PC-9 (cell line): Measurements from ENCODE around the gene ALDH2. TPM values are rescaled to one million over a fixed set of nuclear protein-coding genes. Genes with fewer than 3 reads are reported as not detected.

ENCODE experiments used
- BruUV-seq: library from RNA; stranded (reverse); fragments of 400-500 nt; replicated peaks from 2 replicates; lab custom pipeline; 2021; lab: Mats Ljungman, UMichigan
- CTCF ChIA-PET: fragments of 300-600 bp; sonication (Branson Sonifier 250); formaldehyde crosslinking; loops from one replicate; lab custom pipeline; 2022; ENCODE audit warnings: antibody characterized with exemption; lab: Charles Lee
- POLR2A ChIA-PET: fragments of 300-600 bp; sonication (Branson Sonifier 250); formaldehyde crosslinking; loops from one replicate; lab custom pipeline; 2022; ENCODE audit warnings: antibody characterized with exemption; ENCODE audit not compliant: unreplicated experiment; lab: Charles Lee
- DNase-seq, 2 experiments: peaks; one replicate each; pipeline versions ENCODE4 v3.0.0 to v3.0.0-alpha.2; 2015 to 2022; ENCODE audit warnings: mixed read lengths in 1 of 2
- H2AFZ ChIP-seq: fragments of 200-600 bp; sonication (generic); 2 replicates; pipeline ENCODE4 v1.8.1; 2017; ENCODE audit warnings: antibody characterized with exemption
- H3F3A ChIP-seq: fragments of 200-600 bp; sonication (generic); 2 replicates; pipeline ENCODE4 v1.8.1; 2017; ENCODE audit warnings: antibody characterized with exemption, mild to moderate bottlenecking, low read depth; ENCODE audit not compliant: insufficient read depth
- H3K27ac ChIP-seq: fragments of 200-600 bp; sonication (generic); 2 replicates; pipeline ENCODE4 v1.6.1; 2016; ENCODE audit warnings: mixed run types
- H3K27me3 ChIP-seq: fragments of 200-600 bp; sonication (generic); 2 replicates; pipeline ENCODE4 v1.6.1; 2016; ENCODE audit warnings: low read depth, mixed run types; ENCODE audit not compliant: insufficient read depth
- H3K36me3 ChIP-seq: fragments of 200-600 bp; sonication (generic); 2 replicates; pipeline ENCODE4 v1.6.1; 2016; ENCODE audit warnings: low read depth, mixed run types
- H3K4me1 ChIP-seq: fragments of 200-600 bp; sonication (generic); replicated peaks from 2 replicates; pipeline ENCODE4 v1.6.1; 2016; ENCODE audit warnings: mixed run types; ENCODE audit not compliant: insufficient read depth
- H3K4me2 ChIP-seq: fragments of 200-600 bp; sonication (generic); 2 replicates; pipeline ENCODE4 v1.6.1; 2017; ENCODE audit warnings: mixed run types
- H3K4me3 ChIP-seq: fragments of 200-600 bp; sonication (generic); 2 replicates; pipeline ENCODE4 v1.6.1; 2016; ENCODE audit warnings: mixed run types
- H3K79me2 ChIP-seq: fragments of 200-600 bp; sonication (generic); 2 replicates; pipeline ENCODE4 v1.6.1; 2017; ENCODE audit warnings: low read depth, mixed run types
- H3K9me2 ChIP-seq: fragments of 200-600 bp; sonication (generic); 2 replicates; pipeline ENCODE4 v1.8.1; 2017; ENCODE audit warnings: mild to moderate bottlenecking; ENCODE audit not compliant: insufficient read depth
- H3K9me3 ChIP-seq: fragments of 200-600 bp; sonication (generic); 2 replicates; pipeline ENCODE4 v1.8.1; 2016; ENCODE audit warnings: low read depth; ENCODE audit not compliant: insufficient read depth
- H4K20me1 ChIP-seq: fragments of 200-600 bp; sonication (generic); 2 replicates; pipeline ENCODE4 v1.8.1; 2017; ENCODE audit not compliant: insufficient read depth
- EZH2 ChIP-seq: fragments of 200-600 bp; sonication (generic); IDR thresholded peaks from 2 replicates; pipeline ENCODE4 v1.8.0; 2017; ENCODE audit warnings: antibody characterized with exemption, low read depth
- intact Hi-C: fragments of 100-400 bp; cut with micrococcal nuclease; formaldehyde crosslinking; loops from one replicate; pipeline ENCODE4 v1.10.0; 2022; ENCODE audit not compliant: unreplicated experiment
- total RNA-seq: library from RNA; stranded (reverse); gene quantifications from 2 replicates; pipeline ENCODE4 v1.2.3, GENCODE V29; 2021
- TF ChIP-seq, protein P1 (sequence below): fragments of 200-600 bp; sonication (generic); conservative IDR thresholded peaks from 2 replicates; pipeline ENCODE4 v1.6.1; 2017; ENCODE audit warnings: mixed run types, antibody characterized with exemption, mild to moderate bottlenecking, moderate library complexity

Gene ALDH2
- total RNA-seq, 1 experiment from 2014 or later, result 38.9 TPM

GRCh38 chr12:111754671-111755070, 12.1 kb upstream of the ALDH2 start:
- H3K36me3 ChIP-seq, result 0 out of 2 replicates have a peak, but pooled peaks cover 5% of the 10 kb centered on the region
- intact Hi-C loops, result no loop called here
- no peak overlapping the region for H3K4me2 ChIP-seq
- no peaks in the 10 kb centered on the region for H3K9me3 ChIP-seq
- POLR2A ChIA-PET, result no interaction called here
- BruUV-seq, result no TSS peak
- CTCF ChIA-PET, result interaction anchor here (0.6 to 2.4 kb wide), 2 partner anchors 58 to 696 kb away, joined by 3 to 10 read pairs; no protein-coding TSS in a partner anchor
- no peaks in the 10 kb centered on the region for H3K79me2 ChIP-seq
- H3K27me3 ChIP-seq, result no peaks in the 10 kb centered on the region
- no peak overlapping the region for H3K27ac ChIP-seq
- no peaks in the 10 kb centered on the region for H3K4me1 ChIP-seq
- no peaks in the 10 kb centered on the region for H3K9me2 ChIP-seq
- no peak for DNase-seq
- no peak overlapping the region for H3K4me3 ChIP-seq
- no peaks in the 10 kb centered on the region for H3F3A ChIP-seq
- H2AFZ ChIP-seq, result no peak overlapping the region
- TF ChIP-seq, protein P1, sequence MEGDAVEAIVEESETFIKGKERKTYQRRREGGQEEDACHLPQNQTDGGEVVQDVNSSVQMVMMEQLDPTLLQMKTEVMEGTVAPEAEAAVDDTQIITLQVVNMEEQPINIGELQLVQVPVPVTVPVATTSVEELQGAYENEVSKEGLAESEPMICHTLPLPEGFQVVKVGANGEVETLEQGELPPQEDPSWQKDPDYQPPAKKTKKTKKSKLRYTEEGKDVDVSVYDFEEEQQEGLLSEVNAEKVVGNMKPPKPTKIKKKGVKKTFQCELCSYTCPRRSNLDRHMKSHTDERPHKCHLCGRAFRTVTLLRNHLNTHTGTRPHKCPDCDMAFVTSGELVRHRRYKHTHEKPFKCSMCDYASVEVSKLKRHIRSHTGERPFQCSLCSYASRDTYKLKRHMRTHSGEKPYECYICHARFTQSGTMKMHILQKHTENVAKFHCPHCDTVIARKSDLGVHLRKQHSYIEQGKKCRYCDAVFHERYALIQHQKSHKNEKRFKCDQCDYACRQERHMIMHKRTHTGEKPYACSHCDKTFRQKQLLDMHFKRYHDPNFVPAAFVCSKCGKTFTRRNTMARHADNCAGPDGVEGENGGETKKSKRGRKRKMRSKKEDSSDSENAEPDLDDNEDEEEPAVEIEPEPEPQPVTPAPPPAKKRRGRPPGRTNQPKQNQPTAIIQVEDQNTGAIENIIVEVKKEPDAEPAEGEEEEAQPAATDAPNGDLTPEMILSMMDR, result no peak
- no peak for TF ChIP-seq EZH2
- no peaks in the 10 kb centered on the region for H4K20me1 ChIP-seq

GRCh38 chr12:111756196-111756595, 10.5 kb upstream of the ALDH2 start:
- Histone ChIP-seq H3K36me3 (no peaks in the 10 kb centered on the region), H3F3A (no peaks in the 10 kb centered on the region), H3K9me3 (no peaks in the 10 kb centered on the region), H3K27ac (no peak overlapping the region), H2AFZ (no peak overlapping the region), H3K4me2 (no peak overlapping the region), H4K20me1 (no peaks in the 10 kb centered on the region), H3K4me1 (no peaks in the 10 kb centered on the region), H3K27me3 (no peaks in the 10 kb centered on the region), H3K9me2 (no peaks in the 10 kb centered on the region), H3K4me3 (no peak overlapping the region), H3K79me2 (no peaks in the 10 kb centered on the region)
- TF ChIP-seq, protein P1, result no peak
- TF ChIP-seq EZH2, result no peak
- POLR2A ChIA-PET, result no interaction called here
- DNase-seq, result no peak
- intact Hi-C loops, result no loop called here
- no TSS peak for BruUV-seq
- CTCF ChIA-PET, result no interaction called here

DNA sequence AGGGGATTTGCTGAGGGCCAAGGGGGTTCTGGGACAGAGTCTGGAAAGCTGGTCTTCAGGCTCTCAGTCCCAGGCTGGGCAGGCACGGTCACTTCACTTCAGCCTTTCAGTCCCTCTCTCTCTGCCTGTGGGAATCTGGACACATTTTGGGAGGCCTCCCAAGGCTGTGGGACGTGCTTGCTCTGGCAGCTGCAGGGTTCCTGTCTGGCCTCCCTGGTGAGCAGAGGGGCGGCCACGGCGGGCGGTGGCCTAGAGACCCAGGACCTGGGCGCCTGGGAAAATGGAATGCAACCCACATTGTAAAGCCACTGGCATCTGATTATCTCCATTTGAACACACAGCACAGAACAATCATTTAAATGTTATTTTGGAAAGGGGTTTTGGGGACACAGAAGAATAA, 10.1 kb upstream of the ALDH2 start:
- Histone ChIP-seq H3K4me3 (no peak overlapping the region), H3K9me2 (no peaks in the 10 kb centered on the region), H3K4me1 (no peaks in the 10 kb centered on the region), H3K27ac (no peak overlapping the region), H3K36me3 (no peaks in the 10 kb centered on the region), H3K4me2 (no peak overlapping the region), H3K27me3 (no peaks in the 10 kb centered on the region), H4K20me1 (no peaks in the 10 kb centered on the region), H2AFZ (no peak overlapping the region), H3K9me3 (no peaks in the 10 kb centered on the region), H3F3A (no peaks in the 10 kb centered on the region), H3K79me2 (no peaks in the 10 kb centered on the region)
- intact Hi-C loops, result no loop called here
- no TSS peak for BruUV-seq
- ChIA-PET POLR2A (no interaction called here), CTCF (no interaction called here)
- TF ChIP-seq, protein P1, result no peak
- no peak for TF ChIP-seq EZH2
- no peak for DNase-seq
